ENCODE results near the gene CTNNAL1. TPM values are rescaled to one million over a fixed set of nuclear protein-coding genes. Genes with fewer than 3 reads are reported as not detected.

CTNNAL1 gene
- total RNA-seq, 1 donor from 2014 or later = 16.4 TPM

GRCh38 chr9:109012009-109012875 lies 1.1 kb downstream of the CTNNAL1 start:
- H3K36me3 ChIP-seq = no peaks in the 10 kb centered on the region
- DNase-seq (ENCODE audit: low spot score in 2 of 2) = peak; percentile 45 to 88
- TF ChIP-seq CTCF (IDR thresholded peaks at IDR 0.05) = no peak
- peaks cover 0 to 14% of the 10 kb centered on the region in 2 donors for H3K4me1 ChIP-seq
- intact Hi-C loops (cut with DNase I) = loop anchor here (2.0 to 5.0 kb wide), 4 partner anchors 25 to 535 kb away; no protein-coding TSS in a partner anchor
- H3K27me3 ChIP-seq = no peaks in the 10 kb centered on the region
- peak overlapping the region; percentile 87 to 98 for H3K4me3 ChIP-seq
- H3K27ac ChIP-seq = peak overlapping the region; percentile 94 to 99
- no peaks in the 10 kb centered on the region for H3K9me3 ChIP-seq

- intact Hi-C loops (cut with DNase I) = loop anchor here (5.0 kb wide), 3 partner anchors 39 to 534 kb away; no protein-coding TSS in a partner anchor
- Histone ChIP-seq H3K27ac (peak overlapping the region; percentile 94 to 99), H3K27me3 (no peaks in the 10 kb centered on the region), H3K9me3 (no peaks in the 10 kb centered on the region), H3K36me3 (no peaks in the 10 kb centered on the region), H3K4me1 (peaks cover 0 to 14% of the 10 kb centered on the region in 2 donors), H3K4me3 (peak overlapping the region; percentile 87 to 98)
- no peak for TF ChIP-seq CTCF (IDR thresholded peaks at IDR 0.05)
- no peak for DNase-seq (ENCODE audit: low spot score in 2 of 2)
These were observed 2.0 kb downstream of the CTNNAL1 start for GRCh38 chr9:109011231-109011671.

GRCh38 chr9:109010746-109011145 lies 2.6 kb downstream of the CTNNAL1 start:
- Histone ChIP-seq H3K4me1 (peaks cover 0 to 14% of the 10 kb centered on the region in 2 donors), H3K36me3 (no peaks in the 10 kb centered on the region), H3K4me3 (peak overlapping the region in 1 of 2 donors; percentile 98), H3K27ac (peak overlapping the region; percentile 94 to 99), H3K9me3 (no peaks in the 10 kb centered on the region), H3K27me3 (no peaks in the 10 kb centered on the region)
- intact Hi-C loops (cut with DNase I) = loop anchor here (5.0 kb wide), 3 partner anchors 38 to 533 kb away; no protein-coding TSS in a partner anchor
- no peak for DNase-seq (ENCODE audit: low spot score in 2 of 2)
- no peak for TF ChIP-seq CTCF (IDR thresholded peaks at IDR 0.05)

GRCh38 chr9:109005678-109006077 lies 7.6 kb downstream of the CTNNAL1 start:
- Histone ChIP-seq H3K27ac (no peak overlapping the region), H3K27me3 (no peaks in the 10 kb centered on the region), H3K36me3 (peaks cover 0 to 11% of the 10 kb centered on the region in 2 donors), H3K4me3 (no peak overlapping the region), H3K4me1 (peaks cover 0 to 9% of the 10 kb centered on the region in 2 donors), H3K9me3 (peaks cover 3 to 12% of the 10 kb centered on the region in 2 donors)
- no peak for DNase-seq (ENCODE audit: low spot score in 2 of 2)
- no peak for TF ChIP-seq CTCF (IDR thresholded peaks at IDR 0.05)
- intact Hi-C loops (cut with DNase I) = no loop called here

GRCh38 chr9:109003116-109003515 lies 10.2 kb downstream of the CTNNAL1 start:
- no peak for TF ChIP-seq CTCF (IDR thresholded peaks at IDR 0.05)

More at GRCh38 chr9:109003116-109003515, 10.2 kb downstream of the CTNNAL1 start:
- H3K9me3 ChIP-seq = peaks cover 3 to 12% of the 10 kb centered on the region in 2 donors
- H3K27ac ChIP-seq = no peak overlapping the region
- H3K4me3 ChIP-seq = no peak overlapping the region
- H3K36me3 ChIP-seq = peaks cover 0 to 11% of the 10 kb centered on the region in 2 donors
- H3K4me1 ChIP-seq = no peaks in the 10 kb centered on the region
- no peak for DNase-seq (ENCODE audit: low spot score in 2 of 2)
- H3K27me3 ChIP-seq = no peaks in the 10 kb centered on the region
- intact Hi-C loops (cut with DNase I) = no loop called here

Data from ascending aorta (tissue), 2 donors.